ENCODE results near the gene GUF1.

- no peak for TF ChIP-seq EZH2 (IDR thresholded peaks at IDR 0.05)
- no peak for TF ChIP-seq MAX (IDR thresholded peaks at IDR 0.05)
- no peak for TF ChIP-seq YY1 (IDR thresholded peaks at IDR 0.05; ENCODE audit: extremely low read depth, insufficient replicate concordance, low read depth, low read length)
- no peak for TF ChIP-seq JUND (IDR thresholded peaks at IDR 0.05)
- no peak for TF ChIP-seq CBX3 (IDR thresholded peaks at IDR 0.05; ENCODE audit: low read depth)
- TF ChIP-seq CTCF (IDR thresholded peaks at IDR 0.05 in 2 of 3, conservative IDR thresholded peaks at IDR 0.05 in 1 of 3; ENCODE audit: borderline replicate concordance in 1 of 3, insufficient read depth in 1 of 3, low read depth in 2 of 3, low read length in 2 of 3), result no peak
Observed at GRCh38 chr4:44638091-44638490, 40.1 kb upstream of the GUF1 start.

All from HCT116 (cell line).